HepG2 (cell line): Measurements from ENCODE around the gene CBL. TPM values are rescaled to one million over a fixed set of nuclear protein-coding genes. Genes with fewer than 3 reads are reported as not detected.
A peak's percentile ranks its signal among the peaks of the same experiment; 100 is the strongest.

Experiments
- CBFB ChIP-seq: sonication (generic); formaldehyde crosslinking; IDR thresholded peaks from 2 replicates; pipeline ENCODE4 v1.4.0; 2020; ENCODE audit warnings: missing genetic modification reagents
- CREM ChIP-seq, 2 experiments: sonication (generic) in 1 of 2; formaldehyde crosslinking in 1 of 2; IDR thresholded peaks; 2 replicates each; pipeline versions ENCODE4 v1.4.0 to v1.6.1; 2016 to 2020; ENCODE audit warnings: antibody characterized with exemption in 1 of 2, mild to moderate bottlenecking in 1 of 2, missing genetic modification reagents in 1 of 2
- DPF2 ChIP-seq: sonication (generic); formaldehyde crosslinking; IDR thresholded peaks from 2 replicates; pipeline ENCODE4 v1.4.0; 2020; ENCODE audit warnings: mild to moderate bottlenecking, low read depth, missing genetic modification reagents, borderline replicate concordance
- FOXP4 ChIP-seq: sonication (generic); formaldehyde crosslinking; IDR thresholded peaks from 2 replicates; pipeline ENCODE4 v1.4.0; 2020; ENCODE audit warnings: missing genetic modification reagents
- GLI4 ChIP-seq: sonication (generic); formaldehyde crosslinking; IDR thresholded peaks from 2 replicates; pipeline ENCODE4 v1.5.1; 2020; ENCODE audit warnings: missing genetic modification reagents, mild to moderate bottlenecking, moderate library complexity, borderline replicate concordance
- JUNB ChIP-seq: sonication (generic); formaldehyde crosslinking; IDR thresholded peaks from 2 replicates; pipeline ENCODE4 v1.8.0; 2022; ENCODE audit warnings: missing genetic modification reagents, mild to moderate bottlenecking, borderline replicate concordance
- JUND ChIP-seq: sonication (generic); formaldehyde crosslinking; IDR thresholded peaks from 2 replicates; pipeline ENCODE4 v1.8.0; 2022; ENCODE audit warnings: mild to moderate bottlenecking, missing genetic modification reagents
- NFE2L1 ChIP-seq: sonication (generic); formaldehyde crosslinking; IDR thresholded peaks from 2 replicates; pipeline ENCODE4 v1.4.0; 2020; ENCODE audit warnings: missing genetic modification reagents, mild to moderate bottlenecking, borderline replicate concordance
- NR2C2 ChIP-seq: sonication (generic); formaldehyde crosslinking; IDR thresholded peaks from 2 replicates; pipeline ENCODE4 v1.4.0; 2020; ENCODE audit warnings: missing genetic modification reagents, mild to moderate bottlenecking, moderate library complexity, borderline replicate concordance
- NR3C1 ChIP-seq: sonication (generic); formaldehyde crosslinking; IDR thresholded peaks from 2 replicates; pipeline ENCODE4 v1.4.0; 2020; ENCODE audit warnings: missing genetic modification reagents
- PHF21A ChIP-seq: sonication (generic); formaldehyde crosslinking; IDR thresholded peaks from 2 replicates; pipeline ENCODE4 v1.5.0; 2020; ENCODE audit warnings: mild to moderate bottlenecking, missing genetic modification reagents
- ZBTB20 ChIP-seq: sonication (generic); formaldehyde crosslinking; IDR thresholded peaks from 2 replicates; pipeline ENCODE4 v1.8.1; 2023; ENCODE audit warnings: missing genetic modification reagents, low read depth, mild to moderate bottlenecking, borderline replicate concordance
- ZNF24 ChIP-seq: fragments of 450-650 bp; IDR thresholded peaks from 2 replicates; pipeline ENCODE4 v1.6.1; 2017; ENCODE audit warnings: antibody characterized with exemption, mild to moderate bottlenecking
- ZNF333 ChIP-seq: sonication (generic); formaldehyde crosslinking; IDR thresholded peaks from 2 replicates; pipeline ENCODE4 v1.4.0; 2020; ENCODE audit warnings: mild to moderate bottlenecking, missing genetic modification reagents, borderline replicate concordance
- ZNF33A ChIP-seq: sonication (generic); formaldehyde crosslinking; IDR thresholded peaks from 2 replicates; pipeline ENCODE4 v1.5.1; 2020; ENCODE audit warnings: missing genetic modification reagents, mild to moderate bottlenecking, moderate library complexity, borderline replicate concordance
- ZNF362 ChIP-seq: sonication (generic); formaldehyde crosslinking; IDR thresholded peaks from 2 replicates; pipeline ENCODE4 v1.4.0; 2020; ENCODE audit warnings: missing genetic modification reagents, mild to moderate bottlenecking, borderline replicate concordance
- polyA plus RNA-seq, 8 experiments: library from polyadenylated mRNA; depleted of rRNA in 3 of 8; stranded (reverse) in 7 of 8; unstranded in 1 of 8; fragments of >200 nt; fragmentation: Illumina TruSeq in 4 of 8; extraction: Trizol in 4 of 8; gene quantifications; 2 replicates each; pipeline versions ENCODE4 v1.2.1 to v1.2.3, GENCODE V29; 2011 to 2016; ENCODE audit warnings: low read depth in 4 of 8, missing spikeins in 1 of 8, mixed read lengths in 1 of 8; ENCODE audit not compliant: insufficient read depth in 1 of 8
- total RNA-seq, 5 experiments: library from RNA; depleted of rRNA; stranded (reverse); fragments of >200 nt; fragmentation: Illumina TruSeq; extraction: Trizol; gene quantifications; 2 replicates each; pipeline ENCODE4 v1.2.3, GENCODE V29; 2016; ENCODE audit warnings: low read depth in 1 of 5
- TF ChIP-seq, protein P1 (sequence below): sonication (generic); formaldehyde crosslinking; IDR thresholded peaks from 2 replicates; pipeline ENCODE4 v1.5.0; 2020; ENCODE audit warnings: mild to moderate bottlenecking, low read depth, missing genetic modification reagents, borderline replicate concordance
- TF ChIP-seq, protein P2 (sequence below): sonication (generic); formaldehyde crosslinking; IDR thresholded peaks from 2 replicates; pipeline ENCODE4 v1.8.1; 2023; ENCODE audit warnings: mild to moderate bottlenecking, missing genetic modification reagents
- TF ChIP-seq, protein P3 (sequence below): sonication (generic); formaldehyde crosslinking; IDR thresholded peaks from 2 replicates; pipeline ENCODE4; 2020; ENCODE audit warnings: missing genetic modification reagents, mild to moderate bottlenecking, borderline replicate concordance

Gene CBL
- total and polyA plus RNA-seq, 2 of the 13 experiments (the other 11 are each of a cell fraction or from before 2014, with no cell fraction given): 6.6 to 7.4 TPM

GRCh38 chr11:119168471-119169281 is 37.5 kb upstream of the CBL start, which contains the start of gene NLRX1 (continued):
- TF ChIP-seq, protein P1, sequence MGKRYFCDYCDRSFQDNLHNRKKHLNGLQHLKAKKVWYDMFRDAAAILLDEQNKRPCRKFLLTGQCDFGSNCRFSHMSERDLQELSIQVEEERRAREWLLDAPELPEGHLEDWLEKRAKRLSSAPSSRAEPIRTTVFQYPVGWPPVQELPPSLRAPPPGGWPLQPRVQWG (CRISPR knock-in tag): no peak
- TF ChIP-seq NFE2L1 (no peak), GLI4 (CRISPR knock-in tag) (peak; percentile 53), PHF21A (CRISPR knock-in tag) (peak; percentile 59; the same call in 1 of the 2 replicates), ZNF333 (CRISPR knock-in tag) (0 out of 2 replicates have a peak, but pooled peaks have one; percentile 54), DPF2 (CRISPR knock-in tag) (no peak), ZBTB20 (CRISPR knock-in tag) (no peak), FOXP4 (CRISPR knock-in tag) (no peak), ZNF24 (peak; percentile 68; the same call in 1 of the 2 replicates), NR2C2 (no peak), ZNF362 (no peak), JUNB (CRISPR knock-in tag) (no peak), NR3C1 (no peak), CREM (IDR thresholded peaks at IDR 0.05) (peak; percentile 38; the same call in 1 of the 2 replicates), CREM (CRISPR knock-in tag; IDR thresholded peaks at IDR 0.05) (no peak), CBFB (CRISPR knock-in tag) (peak; percentile 75), JUND (CRISPR knock-in tag) (no peak), ZNF33A (CRISPR knock-in tag) (no peak)
- TF ChIP-seq, protein P2, sequence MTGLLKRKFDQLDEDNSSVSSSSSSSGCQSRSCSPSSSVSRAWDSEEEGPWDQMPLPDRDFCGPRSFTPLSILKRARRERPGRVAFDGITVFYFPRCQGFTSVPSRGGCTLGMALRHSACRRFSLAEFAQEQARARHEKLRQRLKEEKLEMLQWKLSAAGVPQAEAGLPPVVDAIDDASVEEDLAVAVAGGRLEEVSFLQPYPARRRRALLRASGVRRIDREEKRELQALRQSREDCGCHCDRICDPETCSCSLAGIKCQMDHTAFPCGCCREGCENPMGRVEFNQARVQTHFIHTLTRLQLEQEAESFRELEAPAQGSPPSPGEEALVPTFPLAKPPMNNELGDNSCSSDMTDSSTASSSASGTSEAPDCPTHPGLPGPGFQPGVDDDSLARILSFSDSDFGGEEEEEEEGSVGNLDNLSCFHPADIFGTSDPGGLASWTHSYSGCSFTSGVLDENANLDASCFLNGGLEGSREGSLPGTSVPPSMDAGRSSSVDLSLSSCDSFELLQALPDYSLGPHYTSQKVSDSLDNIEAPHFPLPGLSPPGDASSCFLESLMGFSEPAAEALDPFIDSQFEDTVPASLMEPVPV (CRISPR knock-in tag): no peak
- TF ChIP-seq, protein P3, sequence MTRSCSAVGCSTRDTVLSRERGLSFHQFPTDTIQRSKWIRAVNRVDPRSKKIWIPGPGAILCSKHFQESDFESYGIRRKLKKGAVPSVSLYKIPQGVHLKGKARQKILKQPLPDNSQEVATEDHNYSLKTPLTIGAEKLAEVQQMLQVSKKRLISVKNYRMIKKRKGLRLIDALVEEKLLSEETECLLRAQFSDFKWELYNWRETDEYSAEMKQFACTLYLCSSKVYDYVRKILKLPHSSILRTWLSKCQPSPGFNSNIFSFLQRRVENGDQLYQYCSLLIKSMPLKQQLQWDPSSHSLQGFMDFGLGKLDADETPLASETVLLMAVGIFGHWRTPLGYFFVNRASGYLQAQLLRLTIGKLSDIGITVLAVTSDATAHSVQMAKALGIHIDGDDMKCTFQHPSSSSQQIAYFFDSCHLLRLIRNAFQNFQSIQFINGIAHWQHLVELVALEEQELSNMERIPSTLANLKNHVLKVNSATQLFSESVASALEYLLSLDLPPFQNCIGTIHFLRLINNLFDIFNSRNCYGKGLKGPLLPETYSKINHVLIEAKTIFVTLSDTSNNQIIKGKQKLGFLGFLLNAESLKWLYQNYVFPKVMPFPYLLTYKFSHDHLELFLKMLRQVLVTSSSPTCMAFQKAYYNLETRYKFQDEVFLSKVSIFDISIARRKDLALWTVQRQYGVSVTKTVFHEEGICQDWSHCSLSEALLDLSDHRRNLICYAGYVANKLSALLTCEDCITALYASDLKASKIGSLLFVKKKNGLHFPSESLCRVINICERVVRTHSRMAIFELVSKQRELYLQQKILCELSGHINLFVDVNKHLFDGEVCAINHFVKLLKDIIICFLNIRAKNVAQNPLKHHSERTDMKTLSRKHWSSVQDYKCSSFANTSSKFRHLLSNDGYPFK (CRISPR knock-in tag): no peak
